Transverse colon (tissue), 4 donors: ENCODE data around the gene SPATA31E1. TPM values are rescaled to one million over a fixed set of nuclear protein-coding genes. Genes with fewer than 3 reads are reported as not detected.

ENCODE experiments used
- DNase-seq: peaks from one replicate; pipeline ENCODE4 v3.0.0-alpha.2; 2019
- H3K27ac ChIP-seq, 4 donors: fragments of 200-600 bp; sonication (generic); 2 replicates each; pipeline ENCODE4 v1.5.1; 2016 to 2018; ENCODE audit warnings: inconsistent platforms in 4 of 4
- H3K27me3 ChIP-seq: fragments of 200-600 bp; sonication (generic); 2 replicates; pipeline ENCODE4 v1.5.1; 2017; ENCODE audit warnings: inconsistent platforms
- H3K36me3 ChIP-seq, 4 donors: fragments of 200-600 bp; sonication (generic); 2 replicates each; pipeline ENCODE4 v1.5.1; 2017 to 2019; ENCODE audit warnings: inconsistent platforms in 4 of 4
- H3K4me1 ChIP-seq, 4 donors: fragments of 200-600 bp; sonication (generic); 2 replicates each; pipeline ENCODE4 v1.5.1; 2017 to 2020; ENCODE audit warnings: inconsistent platforms in 4 of 4
- H3K4me3 ChIP-seq, 4 donors: fragments of 200-600 bp; sonication (generic); 1 replicate in 1 of 4; 2 replicates in 3 of 4; pipeline versions ENCODE4 v1.5.1 to v1.6.1; 2017 to 2019; ENCODE audit warnings: inconsistent platforms in 4 of 4
- H3K9me3 ChIP-seq, 2 donors: fragments of 200-600 bp; sonication (generic); 2 replicates each; pipeline ENCODE4 v1.5.1; 2017 to 2019; ENCODE audit warnings: inconsistent platforms in 2 of 2
- EP300 ChIP-seq: sonication (generic); formaldehyde crosslinking; IDR thresholded peaks from one replicate; pipeline ENCODE4 v1.6.1; 2017; ENCODE audit warnings: antibody characterized with exemption, low read depth
- POLR2A ChIP-seq: fragments of 450-650 bp; IDR thresholded peaks from one replicate; pipeline ENCODE4 v1.6.1; 2016; ENCODE audit warnings: antibody characterized with exemption, mild to moderate bottlenecking, moderate library complexity
- POLR2AphosphoS5 ChIP-seq, 3 donors: sonication (generic); formaldehyde crosslinking; IDR thresholded peaks; one replicate each; pipeline ENCODE4 v1.6.1; 2016; ENCODE audit warnings: antibody characterized with exemption in 3 of 3
- WGBS, 2 donors: methylation state at CpG; one replicate each; pipeline ENCODE4 v1.1.5; 2018; ENCODE audit warnings: low coverage in 1 of 2; 5-methylcytosine and 5-hydroxymethylcytosine counted together
- in situ Hi-C, 4 donors: fragments of 200-750 bp; cut with MboI; loops; one replicate each; pipeline versions ENCODE4 v1.15.0 to v1.15.1; 2017; ENCODE audit warnings: low sequenced_read_pairs in 3 of 4, low pct_ligation_motif_present in 1 of 4, low pct_unique_long_range_greater_than_20kb in 1 of 4
- intact Hi-C: fragments of 100-400 bp; cut with DNase I; formaldehyde crosslinking; loops from one replicate; pipeline ENCODE4 v1.15.1; 2023; ENCODE audit warnings: low total_unique reads
- total RNA-seq, 4 donors: library from RNA; depleted of rRNA; stranded (reverse); fragments of >200 nt; gene quantifications; one replicate each; pipeline ENCODE4 v1.1.0, GENCODE V29; 2016
- TF ChIP-seq, protein P1 (sequence below), 5 experiments: fragments of 200-600 bp in 3 of 5; fragments of 450-650 bp in 2 of 5; sonication (generic) in 3 of 5; IDR thresholded peaks; 1 replicate in 2 of 5; 2 replicates in 3 of 5; pipeline ENCODE4 v1.5.1; 2016 to 2017; ENCODE audit warnings: antibody characterized with exemption in 5 of 5, inconsistent platforms in 3 of 5, mild to moderate bottlenecking in 2 of 5, moderate library complexity in 1 of 5

SPATA31E1 gene
- total RNA-seq, 4 donors from 2014 or later, result not detected

DNA sequence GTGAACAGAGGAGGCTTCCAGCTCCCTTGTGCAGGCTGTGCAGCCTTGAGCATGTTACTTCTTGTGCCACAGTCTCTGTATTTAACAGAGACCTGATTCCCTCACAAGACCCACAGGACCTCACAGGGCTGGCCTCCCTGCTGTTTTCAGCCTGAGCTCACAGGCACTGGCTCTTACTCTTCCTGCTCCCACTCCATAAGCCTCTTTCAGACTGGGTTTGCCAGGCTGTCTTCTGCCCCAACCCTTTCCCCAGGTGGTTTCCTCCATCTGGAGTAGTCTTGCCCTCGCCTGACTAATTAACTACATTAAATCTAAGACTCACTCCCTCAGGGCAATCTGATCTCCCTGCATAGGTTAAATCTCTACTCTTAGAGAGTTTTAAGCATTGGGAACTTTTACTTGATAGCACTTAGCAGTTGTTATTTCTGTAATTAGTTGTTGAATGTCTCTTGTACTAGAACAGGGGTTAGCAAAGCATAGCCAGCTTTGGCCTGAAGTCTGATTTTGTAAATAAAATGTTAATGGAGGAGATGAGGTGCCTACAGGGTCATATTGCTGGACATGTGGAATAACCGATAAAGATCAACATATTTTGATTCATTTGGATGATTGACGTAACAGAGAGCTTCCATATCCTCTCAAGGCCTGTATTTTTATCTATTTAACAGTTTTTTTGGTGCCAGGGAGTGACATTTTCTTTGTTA lies 28.6 kb upstream of the SPATA31E1 start:
- Histone ChIP-seq H3K4me1 (no peaks in the 10 kb centered on the region), H3K4me3 (no peak overlapping the region), H3K27ac (no peak overlapping the region), H3K27me3 (no peaks in the 10 kb centered on the region), H3K9me3 (no peaks in the 10 kb centered on the region), H3K36me3 (no peaks in the 10 kb centered on the region)
- TF ChIP-seq, protein P1, sequence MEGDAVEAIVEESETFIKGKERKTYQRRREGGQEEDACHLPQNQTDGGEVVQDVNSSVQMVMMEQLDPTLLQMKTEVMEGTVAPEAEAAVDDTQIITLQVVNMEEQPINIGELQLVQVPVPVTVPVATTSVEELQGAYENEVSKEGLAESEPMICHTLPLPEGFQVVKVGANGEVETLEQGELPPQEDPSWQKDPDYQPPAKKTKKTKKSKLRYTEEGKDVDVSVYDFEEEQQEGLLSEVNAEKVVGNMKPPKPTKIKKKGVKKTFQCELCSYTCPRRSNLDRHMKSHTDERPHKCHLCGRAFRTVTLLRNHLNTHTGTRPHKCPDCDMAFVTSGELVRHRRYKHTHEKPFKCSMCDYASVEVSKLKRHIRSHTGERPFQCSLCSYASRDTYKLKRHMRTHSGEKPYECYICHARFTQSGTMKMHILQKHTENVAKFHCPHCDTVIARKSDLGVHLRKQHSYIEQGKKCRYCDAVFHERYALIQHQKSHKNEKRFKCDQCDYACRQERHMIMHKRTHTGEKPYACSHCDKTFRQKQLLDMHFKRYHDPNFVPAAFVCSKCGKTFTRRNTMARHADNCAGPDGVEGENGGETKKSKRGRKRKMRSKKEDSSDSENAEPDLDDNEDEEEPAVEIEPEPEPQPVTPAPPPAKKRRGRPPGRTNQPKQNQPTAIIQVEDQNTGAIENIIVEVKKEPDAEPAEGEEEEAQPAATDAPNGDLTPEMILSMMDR (IDR thresholded peaks at IDR 0.05), result no peak
- no peak for TF ChIP-seq POLR2AphosphoS5 (IDR thresholded peaks at IDR 0.05)
- TF ChIP-seq POLR2A, result no peak
- no peak for TF ChIP-seq EP300
- DNase-seq, result no peak
- 86 to 91% methylated on average over 3 of the region's 3 CpGs for WGBS, 2 donors
- in situ Hi-C loops (no loop called here), intact Hi-C loops (loop anchor here (2.0 kb wide), 1 partner anchor 69 kb away; no protein-coding TSS in a partner anchor)

DNA sequence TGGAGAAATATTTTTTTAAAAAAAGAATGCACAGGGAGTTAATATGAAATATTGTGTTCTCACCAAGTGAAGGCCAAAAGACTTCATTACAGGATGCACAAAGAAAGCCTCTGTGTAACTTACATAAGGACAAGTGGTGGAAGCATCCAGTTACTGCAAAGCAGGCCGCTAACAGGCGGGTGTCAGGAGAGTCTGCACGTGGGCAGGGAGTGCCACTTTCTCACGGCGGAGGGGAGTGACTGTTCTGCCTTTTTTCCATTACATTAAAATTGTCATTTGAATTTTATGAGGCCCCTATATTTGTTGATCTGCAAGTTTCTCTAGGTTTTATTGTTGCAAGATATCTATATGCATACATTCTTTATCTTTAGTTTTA lies 28.1 kb upstream of the SPATA31E1 start:
- H3K9me3 ChIP-seq, result no peaks in the 10 kb centered on the region
- H3K4me1 ChIP-seq, result no peaks in the 10 kb centered on the region
- no peak overlapping the region for H3K27ac ChIP-seq
- H3K27me3 ChIP-seq, result no peaks in the 10 kb centered on the region
- TF ChIP-seq, protein P1 (IDR thresholded peaks at IDR 0.05), result no peak
- TF ChIP-seq POLR2A (no peak), EP300 (no peak), POLR2AphosphoS5 (IDR thresholded peaks at IDR 0.05) (no peak)
- 57 to 75% methylated on average over 4 to 5 of the region's 5 CpGs for WGBS, 2 donors
- no peak for DNase-seq
- no peaks in the 10 kb centered on the region for H3K36me3 ChIP-seq
- no peak overlapping the region for H3K4me3 ChIP-seq
- in situ Hi-C loops, result no loop called here
- intact Hi-C loops, result no loop called here

DNA sequence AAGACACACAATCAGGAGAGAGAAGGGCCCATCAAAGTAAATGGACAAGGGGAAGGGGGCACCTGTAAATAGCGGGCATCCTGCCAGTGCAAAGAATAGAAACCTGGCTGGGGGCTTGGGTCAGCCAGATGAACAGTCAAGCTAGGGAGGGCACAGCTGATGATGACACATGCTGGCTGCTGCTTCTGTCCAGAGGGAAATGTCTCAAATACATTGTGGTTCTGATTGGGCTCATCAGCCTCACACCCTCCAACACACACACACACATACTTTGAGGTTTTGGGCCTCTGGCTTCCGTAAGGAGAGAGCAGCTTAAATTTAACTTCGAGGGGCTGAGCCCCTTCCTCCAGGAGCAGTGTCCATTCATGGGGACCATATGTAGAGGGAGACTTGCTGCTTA lies 27.6 kb upstream of the SPATA31E1 start:
- Histone ChIP-seq H3K4me3 (no peak overlapping the region), H3K9me3 (no peaks in the 10 kb centered on the region), H3K36me3 (no peaks in the 10 kb centered on the region), H3K27me3 (no peaks in the 10 kb centered on the region), H3K27ac (no peak overlapping the region), H3K4me1 (no peaks in the 10 kb centered on the region)
- WGBS, 2 donors, result 90 to 100% methylated on average over 1 to 3 of the region's 3 CpGs
- no peak for DNase-seq
- in situ Hi-C loops (no loop called here), intact Hi-C loops (no loop called here)
- TF ChIP-seq EP300, result no peak
- TF ChIP-seq POLR2A, result no peak
- TF ChIP-seq POLR2AphosphoS5 (IDR thresholded peaks at IDR 0.05), result no peak
- TF ChIP-seq, protein P1 (IDR thresholded peaks at IDR 0.05), result no peak

DNA sequence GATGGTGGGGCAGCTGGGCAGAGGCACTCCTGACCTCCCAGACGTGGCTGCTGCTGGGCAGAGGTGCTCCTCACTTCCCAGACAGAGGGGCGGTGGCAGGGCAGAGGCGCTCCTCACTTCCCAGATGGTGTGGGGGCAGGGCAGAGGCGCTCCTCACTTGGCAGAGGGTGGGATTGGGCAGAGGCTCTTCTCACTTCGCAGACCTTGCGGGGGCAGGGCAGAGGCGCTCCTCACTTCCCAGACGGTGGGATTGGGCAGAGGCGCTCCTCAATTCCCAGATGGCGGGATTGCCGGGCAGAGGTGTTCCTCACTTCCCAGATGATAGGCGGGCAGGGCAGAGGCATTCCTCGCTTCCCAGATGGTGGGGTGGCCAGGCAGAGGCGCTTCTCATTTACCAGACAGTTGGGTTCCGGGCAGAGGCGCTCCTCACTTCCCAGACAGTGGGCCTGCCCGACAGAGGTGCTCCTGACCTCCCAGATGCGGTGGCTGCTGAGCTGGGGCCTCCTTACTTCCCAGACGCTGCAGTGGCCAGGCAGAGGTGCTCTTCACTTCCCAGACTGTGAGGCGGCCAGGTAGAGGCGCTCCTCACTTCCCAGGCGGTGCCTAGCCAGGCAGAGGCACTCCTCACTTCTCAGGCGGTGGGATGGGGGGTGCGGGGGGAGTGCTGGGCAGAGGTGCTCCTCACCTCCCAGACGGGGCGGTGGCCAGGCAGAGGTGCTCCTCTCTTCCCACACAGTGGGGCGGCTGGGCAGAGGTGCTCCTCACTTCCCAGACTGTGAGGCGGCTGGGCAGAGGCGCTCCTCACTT lies 25.3 kb upstream of the SPATA31E1 start:
- DNase-seq, result no peak
- TF ChIP-seq EP300 (no peak), POLR2A (no peak), POLR2AphosphoS5 (IDR thresholded peaks at IDR 0.05) (no peak)
- TF ChIP-seq, protein P1 (IDR thresholded peaks at IDR 0.05), result no peak
- 73% methylated on average over 19 of the region's 29 CpGs; no CpG with 5 or more reads in 1 of the 2 donors for WGBS, 2 donors
- no peaks in the 10 kb centered on the region for H3K27me3 ChIP-seq
- no peak overlapping the region for H3K27ac ChIP-seq
- no peak overlapping the region for H3K4me3 ChIP-seq
- H3K36me3 ChIP-seq, result no peaks in the 10 kb centered on the region
- no peaks in the 10 kb centered on the region for H3K4me1 ChIP-seq
- in situ Hi-C loops (no loop called here), intact Hi-C loops (no loop called here)
- H3K9me3 ChIP-seq, result peaks cover 0 to 3% of the 10 kb centered on the region in 2 donors
